A673 (cell line): Measurements from ENCODE around the gene ANKRD36.
"Not testable (repeated sequence)": the region's sequence is repeated elsewhere in the genome, so short reads cannot be mapped to it uniquely, and the experiment has no call there.

ENCODE experiments used
- CTCF ChIP-seq: fragments of 300-800, 200-600 bp; sonication (generic); conservative IDR thresholded peaks from 2 replicates; pipeline ENCODE4 v1.5.1; 2017; ENCODE audit warnings: low read depth, mild to moderate bottlenecking, antibody characterized with exemption, low read length, moderate library complexity, mixed read lengths
- EZH2 ChIP-seq: fragments of 200-600 bp; sonication (generic); IDR thresholded peaks from 2 replicates; pipeline ENCODE4 v1.6.1; 2017; ENCODE audit warnings: borderline replicate concordance, low read depth, mild to moderate bottlenecking, mixed read lengths, antibody characterized with exemption, low read length; ENCODE audit not compliant: poor library complexity, severe bottlenecking

- TF ChIP-seq CTCF, EZH2: not testable (repeated sequence)
These were observed 148.2 kb downstream of the ANKRD36 start for GRCh38 chr2:97261192-97261591.
